Activated CD4-positive, alpha-beta T cell treated with anti-CD3 and anti-CD28 coated beads, Interleukin-2, amount 50 U/mL, for 24 hours (primary cell): ENCODE results near the gene GNL3L.
"Not testable (repeated sequence)": the region's sequence is repeated elsewhere in the genome, so short reads cannot be mapped to it uniquely, and the experiment has no call there.

Experiments used
- DNase-seq, 2 donors: peaks; one replicate each; pipeline ENCODE4 v3.0.0-alpha.2; 2020; ENCODE audit warnings: low read depth in 1 of 2, low spot score in 1 of 2

GNL3L gene

DNA sequence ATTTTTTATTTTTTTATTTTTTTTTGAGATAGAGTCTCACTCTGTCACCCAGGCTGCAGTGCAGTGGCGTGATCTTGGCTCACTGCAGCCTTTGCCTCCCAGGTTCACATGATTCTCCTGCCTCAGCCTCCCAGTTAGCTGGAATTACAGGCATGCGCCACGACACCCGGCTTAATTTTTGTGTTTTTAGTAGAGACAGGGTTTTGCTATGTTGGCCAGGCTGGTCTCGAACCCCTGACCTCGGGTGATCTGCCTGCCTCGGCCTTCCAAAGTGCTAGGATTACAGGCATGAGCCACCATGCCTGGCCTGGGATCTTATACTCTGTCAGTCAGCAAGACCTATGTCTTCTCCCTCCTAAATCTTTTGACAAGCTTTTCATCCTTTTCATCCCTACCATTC lies 25.0 kb downstream of the GNL3L start:
- not testable (repeated sequence) for DNase-seq

- DNase-seq: no peak
Measured at GRCh38 chrX:54560411-54560810, 30.4 kb downstream of the GNL3L start.

- no peak for DNase-seq
Measured at GRCh38 chrX:54561622-54562021, 31.6 kb downstream of the GNL3L start.

- DNase-seq: no peak
Measured at GRCh38 chrX:54564936-54565335, 34.9 kb downstream of the GNL3L start.

DNA sequence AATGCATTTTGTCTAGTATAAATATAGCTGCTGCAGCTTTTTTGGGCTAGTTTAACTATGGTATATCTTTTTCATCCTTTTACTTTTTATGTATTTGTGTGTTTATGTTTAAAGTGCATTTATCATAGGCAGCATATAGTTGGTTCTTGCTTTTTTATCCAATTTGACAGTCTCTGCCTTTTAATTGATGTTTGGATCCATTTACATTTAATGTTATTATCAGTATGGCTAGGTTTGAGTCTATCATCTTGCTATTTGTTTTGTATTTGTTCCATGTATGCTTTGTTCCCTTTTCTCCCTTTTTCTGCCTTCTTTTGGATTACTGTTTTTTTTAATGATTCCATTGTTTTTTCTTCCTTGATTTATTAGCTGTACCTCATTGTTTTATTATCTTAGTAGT lies 40.3 kb downstream of the GNL3L start:
- DNase-seq: no peak

GRCh38 chrX:54572641-54573040 lies 42.6 kb downstream of the GNL3L start:
- not testable (repeated sequence) for DNase-seq

- no peak for DNase-seq
Measured at GRCh38 chrX:54597728-54598127, 67.7 kb downstream of the GNL3L start.

DNA sequence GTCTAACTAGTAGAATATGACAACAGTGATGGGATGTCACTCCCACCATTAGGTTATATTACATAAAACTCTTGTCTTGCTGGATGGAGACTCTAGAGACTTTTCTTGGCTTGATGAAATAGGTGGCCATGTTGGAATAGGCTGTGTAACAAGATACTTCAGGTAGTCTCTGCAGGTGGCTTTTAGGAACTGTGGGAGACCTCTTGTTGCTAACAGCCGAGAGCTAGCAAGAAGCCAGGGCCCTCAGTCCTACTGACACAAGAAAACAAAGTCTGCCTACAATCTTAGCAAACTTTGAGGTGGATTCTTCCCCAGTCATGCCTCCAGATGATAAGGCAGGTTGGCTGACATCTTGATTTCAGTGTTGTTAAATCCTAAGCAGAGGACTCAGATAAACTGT lies 72.5 kb downstream of the GNL3L start:
- no peak for DNase-seq
